Heart left ventricle (tissue), 16 donors: ENCODE data around the gene SNAP91. TPM values are rescaled to one million over a fixed set of nuclear protein-coding genes. Genes with fewer than 3 reads are reported as not detected.
"Not testable (repeated sequence)": the region's sequence is repeated elsewhere in the genome, so short reads cannot be mapped to it uniquely, and the experiment has no call there.

Experiments used
- ATAC-seq, 4 donors: fragments of 200-7000 bp; cut with Tn5 transposase; one replicate each; pipeline ENCODE4 v1.9.1; 2020 to 2022; ENCODE audit warnings: moderate library complexity in 4 of 4, mild to moderate bottlenecking in 3 of 4, moderate number of reproducible peaks in 1 of 4
- DNase-seq, 5 donors: peaks; one replicate each; pipeline ENCODE4 v3.0.0-alpha.2; 2020
- H3K27ac ChIP-seq, 12 donors: fragments of 200-600 bp; sonication (generic) in 4 of 12; one replicate each; pipeline versions ENCODE4 v1.5.0 to v1.8.0; 2016 to 2022; ENCODE audit warnings: mild to moderate bottlenecking in 2 of 12
- H3K27me3 ChIP-seq, 9 donors: fragments of 200-600 bp; sonication (generic) in 2 of 9; one replicate each; pipeline versions ENCODE4 v1.5.1 to v1.8.0; 2016 to 2022; ENCODE audit warnings: mild to moderate bottlenecking in 3 of 9
- H3K36me3 ChIP-seq, 9 donors: fragments of 200-600 bp; sonication (generic) in 2 of 9; one replicate each; pipeline versions ENCODE4 v1.5.0 to v1.8.0; 2018 to 2022; ENCODE audit warnings: mild to moderate bottlenecking in 2 of 9
- H3K4me1 ChIP-seq, 12 donors: fragments of 200-600 bp; sonication (generic) in 4 of 12; one replicate each; pipeline versions ENCODE4 v1.5.0 to v1.8.0; 2016 to 2022; ENCODE audit warnings: mild to moderate bottlenecking in 3 of 12
- H3K4me3 ChIP-seq, 12 donors: fragments of 200-600 bp; sonication (generic) in 4 of 12; one replicate each; pipeline versions ENCODE4 v1.5.0 to v1.8.0; 2017 to 2022; ENCODE audit warnings: mild to moderate bottlenecking in 9 of 12, moderate library complexity in 4 of 12
- H3K9me3 ChIP-seq, 12 donors: fragments of 200-600 bp; sonication (generic) in 4 of 12; one replicate each; pipeline versions ENCODE4 v1.5.0 to v1.8.0; 2016 to 2022; ENCODE audit warnings: mild to moderate bottlenecking in 1 of 12
- CTCF ChIP-seq, 12 donors: fragments of 200-600 bp; sonication (generic) in 4 of 12; IDR thresholded peaks; one replicate each; pipeline versions ENCODE4 v1.5.0 to v1.8.0; 2018 to 2022; ENCODE audit warnings: antibody characterized with exemption in 12 of 12, mild to moderate bottlenecking in 5 of 12
- POLR2A ChIP-seq, 2 donors: fragments of 450-650 bp; IDR thresholded peaks; one replicate each; pipeline ENCODE4 v1.6.1; 2017; ENCODE audit warnings: antibody characterized with exemption in 2 of 2, mild to moderate bottlenecking in 2 of 2, moderate library complexity in 2 of 2
- WGBS, 4 donors: extraction: QIAGEN DNeasy Blood & Tissue Kit in 2 of 4; methylation state at CpG; one replicate each; pipeline versions ENCODE4 v1.1.5 to v1.1.7; 2013 to 2018; 5-methylcytosine and 5-hydroxymethylcytosine counted together
- intact Hi-C, 10 donors: fragments of 100-400 bp; cut with DNase I; formaldehyde crosslinking; loops; one replicate each; pipeline versions ENCODE4 v1.11.1 to v1.14.2; 2022
- polyA plus RNA-seq, 2 donors: library from polyadenylated mRNA; stranded (reverse); fragments of 200-250 nt; gene quantifications; one replicate each; pipeline ENCODE4 v1.2.3, GENCODE V29; 2013
- total RNA-seq, 9 donors: library from RNA; depleted of rRNA in 2 of 9; stranded (reverse); fragments of >200 nt in 2 of 9; fragmentation: NEBNext Ultra II Directional in 3 of 9; extraction: Animal tissue kit (Norgen Biotek cat#: 25700) in 3 of 9; gene quantifications; one replicate each; pipeline versions ENCODE4 v1.1.0 to v1.2.4, GENCODE V29; 2016 to 2023
- donor health status: ischemic (EF 13 %, LVEDD 7.1; RV severe dilation, severe dysfunction).
- donor health status: healthy with polysubstance abuse.
- donor health status: DM: no; HTN: yes; CAD: no.
- donor health status: DM: no; HTN: no; CAD: no.
- donor health status: ischemic (EF 25% LVEDD 6.9; RV normal size, moderate dysfunction).
- donor health status: ischemic (EF 25% LVEDD 5.7; RV mildly dilated, moderate dysfunction).
- donor health status: healthy.
- donor health status: DM: yes; HTN: yes; CAD: no.
- donor health status: ischemic (EF 35%, LVEDD 5.7; RV mildly dilated, moderate dysfunction).
- donor health status: nonischemic (EF 11% LVEDD 7.7; RV severe dilation, severe dysfunction).
- donor health status: DM: yes; HTN: yes; CAD: no.
- donor health status: PGD.
- donor health status: ischemic (EF 29% LVEDD 5.4; RV normal size, mild dysfunction).
- donor health status: nonischemic (EF 23%, LVEDD 6.1; RV moderate dilation, normal function).

SNAP91 gene
- total and polyA plus RNA-seq, 11 donors = 0.19 to 3.9 (median 1.8) TPM

DNA sequence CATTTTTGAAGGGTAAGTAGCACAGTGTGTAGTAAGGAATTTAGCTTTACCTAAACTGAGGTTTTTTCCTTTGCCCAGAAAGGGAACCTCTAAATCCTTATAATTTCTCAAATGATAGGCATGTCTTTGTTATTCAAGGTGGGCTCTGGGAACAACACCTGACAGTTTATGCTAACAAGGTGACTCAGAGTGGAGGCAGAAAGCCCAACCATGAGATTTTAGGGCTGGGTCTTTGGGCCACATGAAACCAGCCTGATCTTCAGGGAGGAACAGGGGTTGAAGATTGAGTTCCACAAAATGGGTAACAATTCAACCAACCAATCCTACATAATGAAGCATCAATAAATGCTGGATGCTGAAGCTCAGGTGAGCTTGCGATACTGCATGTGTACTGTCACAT, 149.9 kb downstream of the SNAP91 start:
- no peak for DNase-seq
- intact Hi-C loops = no loop called here
- H3K36me3 ChIP-seq = no peaks in the 10 kb centered on the region
- ATAC-seq = no peak
- H3K27me3 ChIP-seq = peaks cover 0 to 2% (median 0%) of the 10 kb centered on the region in 9 donors
- peaks cover 0 to 7% (median 0%) of the 10 kb centered on the region in 12 donors for H3K9me3 ChIP-seq
- H3K4me1 ChIP-seq = no peaks in the 10 kb centered on the region
- no peak overlapping the region for H3K27ac ChIP-seq
- no peak overlapping the region for H3K4me3 ChIP-seq
- TF ChIP-seq CTCF (IDR thresholded peaks at IDR 0.05) (no peak), POLR2A (IDR thresholded peaks at IDR 0.05) (no peak)
- WGBS, 4 donors = 94 to 100% (median 97%) methylated on average over 1 of the region's 1 CpG

GRCh38 chr6:83556871-83557270, 152.0 kb downstream of the SNAP91 start:
- TF ChIP-seq CTCF (IDR thresholded peaks at IDR 0.05) (no peak), POLR2A (IDR thresholded peaks at IDR 0.05) (no peak)
- Histone ChIP-seq H3K9me3 (peaks cover 0 to 1% (median 0%) of the 10 kb centered on the region in 12 donors), H3K27me3 (no peaks in the 10 kb centered on the region), H3K4me1 (no peaks in the 10 kb centered on the region), H3K4me3 (no peak overlapping the region), H3K27ac (no peak overlapping the region), H3K36me3 (no peaks in the 10 kb centered on the region)
- intact Hi-C loops = no loop called here
- no peak for DNase-seq
- ATAC-seq = no peak

GRCh38 chr6:83551748-83552147, 157.2 kb downstream of the SNAP91 start:
- H3K27me3 ChIP-seq, H3K27ac ChIP-seq, H3K4me1 ChIP-seq, ATAC-seq, H3K9me3 ChIP-seq, intact Hi-C loops, DNase-seq, H3K36me3 ChIP-seq, H3K4me3 ChIP-seq: not testable (repeated sequence)
- WGBS, 4 donors = 89 to 93% (median 90%) methylated on average over 4 of the region's 4 CpGs

DNA sequence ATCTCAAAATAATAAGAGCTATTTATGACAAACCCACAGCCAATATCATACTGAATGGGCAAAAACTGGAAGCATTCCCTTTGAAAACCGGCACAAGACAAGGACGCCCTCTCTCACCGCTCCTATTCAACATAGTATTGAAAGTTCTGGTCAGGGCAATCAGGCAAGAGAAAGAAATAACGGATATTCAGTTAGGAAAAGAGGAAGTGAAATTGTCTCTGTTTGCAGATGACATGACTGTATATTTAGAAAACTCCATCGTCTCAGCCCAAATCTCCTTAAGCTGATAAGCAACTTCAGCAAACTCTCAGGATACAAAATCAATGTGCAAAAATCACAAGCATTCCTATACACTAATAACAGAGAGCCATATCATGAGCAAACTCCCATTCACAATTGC, 158.4 kb downstream of the SNAP91 start:
- H3K4me1 ChIP-seq, H3K27me3 ChIP-seq, DNase-seq, ATAC-seq, H3K27ac ChIP-seq, H3K4me3 ChIP-seq, H3K9me3 ChIP-seq, H3K36me3 ChIP-seq, intact Hi-C loops: not testable (repeated sequence)
- 64 to 83% (median 76%) methylated on average over 5 of the region's 5 CpGs for WGBS, 4 donors

DNA sequence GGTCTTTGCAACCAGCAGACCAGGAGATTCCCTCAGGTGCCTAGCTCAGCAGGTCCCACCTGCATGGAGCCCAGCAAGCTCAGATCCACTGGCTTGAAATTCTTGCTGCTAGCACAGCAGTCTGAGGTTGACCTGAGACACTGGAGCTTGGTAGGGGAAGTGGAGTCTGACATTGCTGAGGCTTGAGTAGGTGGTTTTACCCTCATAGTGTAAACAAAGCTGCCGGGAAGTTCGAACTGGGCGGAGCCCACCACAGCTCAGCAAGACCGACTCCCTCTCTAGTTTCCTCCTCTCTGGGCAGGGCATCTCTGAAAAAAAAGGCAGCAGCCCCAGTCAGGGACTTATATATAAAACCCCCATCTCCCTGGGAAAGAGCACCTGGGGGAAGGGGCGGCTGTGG, 162.3 kb downstream of the SNAP91 start:
- Histone ChIP-seq H3K36me3 (no peaks in the 10 kb centered on the region), H3K27ac (no peak overlapping the region), H3K4me1 (no peaks in the 10 kb centered on the region), H3K4me3 (no peak overlapping the region), H3K9me3 (peaks cover 0 to 8% (median 0%) of the 10 kb centered on the region in 12 donors), H3K27me3 (no peaks in the 10 kb centered on the region)
- DNase-seq (no peak), ATAC-seq (no peak)
- TF ChIP-seq POLR2A (IDR thresholded peaks at IDR 0.05) (no peak), CTCF (IDR thresholded peaks at IDR 0.05) (no peak)
- WGBS, 4 donors = 42 to 48% (median 46%) methylated on average over 5 of the region's 5 CpGs
- intact Hi-C loops = no loop called here
